ENCODE measurements around the gene SEMA6A. TPM values are rescaled to one million over a fixed set of nuclear protein-coding genes. Genes with fewer than 3 reads are reported as not detected.

Gene SEMA6A
- total and polyA plus RNA-seq, 7 donors = 4.9 to 55.7 (median 25.0) TPM

GRCh38 chr5:116518423-116518822 lies 56.2 kb downstream of the SEMA6A start:
- intact Hi-C loops (cut with DNase I) = no loop called here
- TF ChIP-seq EP300 (IDR thresholded peaks at IDR 0.05) = no peak
- TF ChIP-seq POLR2A (IDR thresholded peaks at IDR 0.05) = no peak
- DNase-seq = no peak

GRCh38 chr5:116517488-116517887 lies 57.1 kb downstream of the SEMA6A start:
- no peak overlapping the region for H3K27ac ChIP-seq
- intact Hi-C loops (cut with DNase I) = no loop called here
- no peaks in the 10 kb centered on the region for H3K36me3 ChIP-seq
- H3K4me1 ChIP-seq = peaks cover 0 to 76% (median 48%) of the 10 kb centered on the region in 4 donors
- no peak overlapping the region for H3K4me3 ChIP-seq
- 88 to 91% methylated on average over 2 of the region's 2 CpGs for WGBS, 2 donors
- H3K9me3 ChIP-seq = no peaks in the 10 kb centered on the region
- DNase-seq = no peak
- TF ChIP-seq CTCF (IDR thresholded peaks at IDR 0.05) (no peak), POLR2A (IDR thresholded peaks at IDR 0.05) (no peak)
- H3K27me3 ChIP-seq = no peaks in the 10 kb centered on the region

More at GRCh38 chr5:116518423-116518822, 56.2 kb downstream of the SEMA6A start:
- H3K27ac ChIP-seq = no peak overlapping the region
- no peaks in the 10 kb centered on the region for H3K27me3 ChIP-seq
- peaks cover 0 to 86% (median 58%) of the 10 kb centered on the region in 4 donors for H3K4me1 ChIP-seq
- H3K4me3 ChIP-seq = no peak overlapping the region
- WGBS, 2 donors = 19 to 68% methylated on average over 3 of the region's 3 CpGs
- H3K36me3 ChIP-seq = no peaks in the 10 kb centered on the region
- no peaks in the 10 kb centered on the region for H3K9me3 ChIP-seq

- Histone ChIP-seq H3K36me3 (no peaks in the 10 kb centered on the region), H3K4me3 (no peak overlapping the region), H3K9me3 (no peaks in the 10 kb centered on the region), H3K27me3 (no peaks in the 10 kb centered on the region), H3K27ac (peak overlapping the region in 2 of 4 donors; percentile 12 to 41), H3K4me1 (peaks cover 0 to 75% (median 47%) of the 10 kb centered on the region in 4 donors)
- intact Hi-C loops (cut with DNase I) = no loop called here
- DNase-seq = no peak
- TF ChIP-seq POLR2A (IDR thresholded peaks at IDR 0.05) (no peak), EP300 (IDR thresholded peaks at IDR 0.05) (no peak), CTCF (IDR thresholded peaks at IDR 0.05) (no peak), POLR2AphosphoS5 (IDR thresholded peaks at IDR 0.05) (no peak)
- WGBS, 2 donors = 77 to 84% methylated on average over 4 of the region's 4 CpGs
These were observed 58.6 kb downstream of the SEMA6A start for GRCh38 chr5:116516021-116516420.

- Histone ChIP-seq H3K36me3 (no peaks in the 10 kb centered on the region), H3K27me3 (no peaks in the 10 kb centered on the region), H3K4me3 (no peak overlapping the region), H3K9me3 (no peaks in the 10 kb centered on the region), H3K27ac (no peak overlapping the region), H3K4me1 (peaks cover 0 to 81% (median 60%) of the 10 kb centered on the region in 4 donors)
- no peak for TF ChIP-seq POLR2A (IDR thresholded peaks at IDR 0.05)
- TF ChIP-seq CTCF (IDR thresholded peaks at IDR 0.05) = no peak
- TF ChIP-seq POLR2AphosphoS5 (IDR thresholded peaks at IDR 0.05) = no peak
- TF ChIP-seq EP300 (IDR thresholded peaks at IDR 0.05) = no peak
- intact Hi-C loops (cut with DNase I) = no loop called here
- no peak for DNase-seq
- WGBS, 2 donors = 70 to 82% methylated on average over 2 of the region's 2 CpGs
These were observed 60.1 kb downstream of the SEMA6A start for GRCh38 chr5:116514421-116514970.

- TF ChIP-seq EP300 (IDR thresholded peaks at IDR 0.05) (no peak), POLR2AphosphoS5 (IDR thresholded peaks at IDR 0.05) (no peak), CTCF (IDR thresholded peaks at IDR 0.05) (no peak), POLR2A (IDR thresholded peaks at IDR 0.05) (no peak)
- H3K4me1 ChIP-seq = peaks cover 0 to 80% (median 69%) of the 10 kb centered on the region in 4 donors
- no peaks in the 10 kb centered on the region for H3K9me3 ChIP-seq
- no peak overlapping the region for H3K4me3 ChIP-seq
- H3K36me3 ChIP-seq = no peaks in the 10 kb centered on the region
- intact Hi-C loops (cut with DNase I) = no loop called here
- H3K27me3 ChIP-seq = no peaks in the 10 kb centered on the region
- 20 to 55% methylated on average over 1 of the region's 1 CpG for WGBS, 2 donors
- no peak for DNase-seq
- H3K27ac ChIP-seq = peak overlapping the region in 1 of 4 donors; percentile 73
These were observed 64.1 kb downstream of the SEMA6A start for GRCh38 chr5:116510517-116510916.

All from sigmoid colon (tissue), 7 donors.